VCaP (cell line): Measurements from ENCODE around the gene NSL1.

Source experiments
- H3K27ac ChIP-seq: fragments of 450-650 bp; 2 replicates; pipeline ENCODE4 v1.5.1; 2017
- CTCF ChIP-seq: fragments of 450-650 bp; conservative IDR thresholded peaks from 2 replicates; pipeline ENCODE4 v1.5.1; 2017; ENCODE audit warnings: mild to moderate bottlenecking, moderate library complexity

Gene NSL1

GRCh38 chr1:212797681-212798080 is 6.1 kb upstream of the NSL1 start:
- TF ChIP-seq CTCF = no peak
- H3K27ac ChIP-seq = no peak overlapping the region

- no peak overlapping the region for H3K27ac ChIP-seq
Measured at GRCh38 chr1:212794561-212795014, 3.0 kb upstream of the NSL1 start.

DNA sequence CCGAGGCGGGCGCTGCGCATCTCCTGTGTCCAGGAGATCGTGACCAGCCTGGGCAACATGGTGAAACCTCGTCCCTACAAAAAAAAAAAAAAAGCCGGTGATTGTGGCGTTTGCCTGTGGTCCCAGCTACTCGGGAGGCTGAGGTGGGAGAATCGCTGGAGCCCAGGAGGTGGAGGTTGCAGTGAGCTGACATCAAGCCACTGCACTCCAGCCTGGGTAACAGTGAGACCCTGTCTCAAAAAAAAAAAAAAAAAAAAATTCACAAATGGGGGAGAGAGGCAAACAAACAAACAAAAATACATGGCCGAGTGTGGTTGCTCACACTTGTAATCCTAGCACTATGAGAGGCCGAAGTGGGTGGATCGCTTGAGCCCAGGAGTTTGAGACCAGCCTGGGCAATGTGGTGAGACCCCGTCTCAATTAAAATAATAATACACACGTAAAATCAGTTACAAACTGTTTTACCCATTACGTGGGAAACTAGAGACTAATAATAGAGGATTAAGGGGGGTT is 875 bp upstream of the NSL1 start:
- H3K27ac ChIP-seq = peak overlapping the region; percentile 91
- TF ChIP-seq CTCF = no peak

More at GRCh38 chr1:212794561-212795014, 3.0 kb upstream of the NSL1 start:
- TF ChIP-seq CTCF = no peak

- no peak for TF ChIP-seq CTCF
Measured at GRCh38 chr1:212791261-212791675, 309 bp downstream of the NSL1 start.

DNA sequence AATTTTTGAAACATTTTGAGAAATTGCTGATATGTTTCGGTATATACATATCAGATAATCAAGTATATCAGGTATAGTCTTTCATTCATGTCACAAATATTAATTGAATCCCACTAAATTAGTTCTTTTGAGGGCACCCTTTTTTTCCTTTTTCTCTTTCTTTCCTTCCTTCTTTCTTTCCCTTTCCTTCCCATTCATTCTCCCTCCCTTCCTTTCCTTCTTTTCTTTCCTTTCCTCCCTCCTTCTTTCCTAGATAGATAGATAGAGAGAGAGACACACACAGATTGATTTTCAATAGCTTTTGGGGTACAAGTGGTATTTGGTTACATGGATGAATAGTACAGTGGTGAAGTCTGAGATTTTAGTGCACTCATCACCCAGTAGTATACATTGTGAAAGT is 5.7 kb downstream of the NSL1 start:
- H3K27ac ChIP-seq = no peak overlapping the region
- TF ChIP-seq CTCF = no peak

More at GRCh38 chr1:212791261-212791675, 309 bp downstream of the NSL1 start:
- H3K27ac ChIP-seq = peak overlapping the region; percentile 91

GRCh38 chr1:212783976-212784375 is 7.6 kb downstream of the NSL1 start:
- no peak overlapping the region for H3K27ac ChIP-seq
- no peak for TF ChIP-seq CTCF

GRCh38 chr1:212782422-212783154 is 9.0 kb downstream of the NSL1 start:
- H3K27ac ChIP-seq = no peak overlapping the region
- TF ChIP-seq CTCF = peak; percentile 75
